Keratinocyte (primary cell): ENCODE data around the gene ZMIZ1.

ENCODE experiments used
- CTCF ChIP-seq, 3 experiments: IDR thresholded peaks in 1 of 3; conservative IDR thresholded peaks in 1 of 3; optimal IDR thresholded peaks in 1 of 3; 2 replicates in 2 of 3; 3 replicates in 1 of 3; pipeline versions ENCODE3 to v1.5.1; 2011; ENCODE audit warnings: low read length in 3 of 3, mild to moderate bottlenecking in 3 of 3, moderate library complexity in 2 of 3, control low read depth in 1 of 3, inconsistent platforms in 1 of 3; ENCODE audit not compliant: insufficient read depth in 2 of 3; ENCODE audit errors: extremely low read depth in 1 of 3
- EZH2 ChIP-seq: IDR thresholded peaks from one replicate; pipeline ENCODE4 v1.6.1; 2012; ENCODE audit warnings: inconsistent platforms, mild to moderate bottlenecking, low read length, moderate library complexity

DNA sequence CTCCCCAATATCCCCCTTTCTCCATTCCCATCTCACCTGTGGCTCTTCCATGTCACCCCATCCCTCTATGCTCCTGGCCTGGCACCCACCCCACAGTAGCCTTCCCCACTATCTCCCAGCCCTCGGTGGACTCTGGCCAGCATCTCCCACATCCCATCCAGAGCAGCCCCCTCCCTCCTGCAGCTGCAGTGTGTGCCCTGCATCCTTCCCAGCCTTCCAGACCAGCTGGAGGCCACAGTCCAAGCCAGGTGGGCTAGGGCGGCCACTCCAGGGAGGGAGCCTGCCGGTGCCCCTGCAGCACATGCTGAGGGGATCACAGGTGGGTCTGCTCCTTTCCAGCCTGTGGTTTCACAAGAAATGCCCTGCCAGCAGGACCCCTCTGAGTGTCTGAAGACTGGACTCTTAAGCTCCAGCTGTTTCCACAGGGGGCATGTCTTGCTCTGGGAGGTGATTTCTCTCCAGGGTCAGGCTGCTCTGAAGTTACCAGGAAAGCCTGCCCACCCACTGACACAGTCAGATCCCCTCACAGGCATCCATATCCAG, 187.6 kb downstream of the ZMIZ1 start:
- TF ChIP-seq CTCF (optimal IDR thresholded peaks at IDR 0.05 in 1 of 3, IDR thresholded peaks at IDR 0.05 in 1 of 3, conservative IDR thresholded peaks at IDR 0.05 in 1 of 3; ENCODE audit: extremely low read depth in 1 of 3, insufficient read depth in 2 of 3, low read length in 3 of 3) = no peak
- no peak for TF ChIP-seq EZH2
